NAMALWA (cell line): ENCODE data around the gene SLC66A3.

Source experiments
- DNase-seq: peaks from one replicate; pipeline ENCODE4 v3.0.0-alpha.2; 2015; ENCODE audit warnings: low spot score

The SLC66A3 gene

GRCh38 chr2:11155381-11156035 lies at the start of gene SLC66A3:
Gene SLC66A3 (plus strand): TSS chr2:11155467. CDS start chr2:11155547, 80 bp downstream.
- peak; percentile 87 for DNase-seq

GRCh38 chr2:11109002-11109401 lies 46.3 kb upstream of the SLC66A3 start:
- DNase-seq: no peak

- no peak for DNase-seq
Measured at GRCh38 chr2:11112870-11113428, 42.3 kb upstream of the SLC66A3 start.

- DNase-seq: no peak
Measured at GRCh38 chr2:11117776-11118175, 37.5 kb upstream of the SLC66A3 start.

DNA sequence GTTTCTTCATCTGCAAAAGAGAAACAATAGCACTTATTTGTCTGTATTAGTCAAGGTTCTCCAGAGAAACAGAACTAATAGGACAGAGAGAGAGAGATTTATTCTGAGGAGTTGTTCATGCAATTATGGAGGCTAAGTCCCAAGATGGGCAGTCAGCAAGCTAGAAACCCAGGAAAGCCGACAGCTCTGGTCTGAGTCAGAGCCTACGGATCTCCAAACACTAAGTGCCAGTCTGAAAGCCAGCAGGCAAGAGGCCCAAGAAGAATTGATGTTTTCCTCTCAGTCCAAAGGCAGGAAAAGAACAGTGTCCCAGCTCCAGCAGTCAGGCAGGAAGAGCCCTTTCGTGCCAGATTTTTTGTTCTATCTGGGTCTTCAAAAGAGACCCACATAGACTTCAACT lies 36.5 kb upstream of the SLC66A3 start:
- no peak for DNase-seq

DNA sequence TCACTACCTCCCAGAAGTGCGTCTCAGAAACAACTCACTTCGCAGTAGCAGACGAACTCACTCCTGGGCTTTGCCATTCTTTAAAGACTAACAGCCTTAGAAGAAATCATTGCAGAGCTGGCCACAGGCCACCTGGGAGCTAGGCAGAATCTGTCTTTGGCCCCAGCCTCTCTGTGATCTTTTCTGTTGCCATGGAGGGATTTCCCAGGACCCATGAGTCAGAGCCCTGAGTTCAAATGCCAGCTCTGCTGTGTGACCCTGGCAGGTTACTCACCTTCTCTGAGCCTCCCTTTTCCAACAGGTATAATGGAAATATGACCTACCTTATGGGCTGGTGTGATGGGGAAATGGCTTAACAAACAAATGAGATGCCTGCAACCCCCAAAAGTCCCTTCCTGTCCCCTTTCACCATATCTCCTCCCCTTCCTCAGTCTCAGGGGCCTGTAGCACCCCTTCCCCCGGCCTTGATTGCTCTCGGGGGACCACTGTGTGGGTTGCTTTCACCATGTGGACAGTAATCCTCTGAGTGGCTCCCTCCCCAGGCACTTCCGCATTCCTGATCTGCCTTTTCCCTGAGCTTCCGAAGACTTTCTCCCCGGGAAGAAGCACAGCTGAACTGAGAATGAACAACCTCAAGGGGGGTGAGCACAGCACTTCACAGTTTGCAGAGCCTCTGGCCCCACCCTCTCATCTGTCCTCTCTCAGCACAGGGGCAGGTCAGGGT lies 34.0 kb upstream of the SLC66A3 start:
- no peak for DNase-seq

GRCh38 chr2:11121823-11122155 lies 33.5 kb upstream of the SLC66A3 start:
- no peak for DNase-seq

- no peak for DNase-seq
Measured at GRCh38 chr2:11122380-11122779, 32.9 kb upstream of the SLC66A3 start.

DNA sequence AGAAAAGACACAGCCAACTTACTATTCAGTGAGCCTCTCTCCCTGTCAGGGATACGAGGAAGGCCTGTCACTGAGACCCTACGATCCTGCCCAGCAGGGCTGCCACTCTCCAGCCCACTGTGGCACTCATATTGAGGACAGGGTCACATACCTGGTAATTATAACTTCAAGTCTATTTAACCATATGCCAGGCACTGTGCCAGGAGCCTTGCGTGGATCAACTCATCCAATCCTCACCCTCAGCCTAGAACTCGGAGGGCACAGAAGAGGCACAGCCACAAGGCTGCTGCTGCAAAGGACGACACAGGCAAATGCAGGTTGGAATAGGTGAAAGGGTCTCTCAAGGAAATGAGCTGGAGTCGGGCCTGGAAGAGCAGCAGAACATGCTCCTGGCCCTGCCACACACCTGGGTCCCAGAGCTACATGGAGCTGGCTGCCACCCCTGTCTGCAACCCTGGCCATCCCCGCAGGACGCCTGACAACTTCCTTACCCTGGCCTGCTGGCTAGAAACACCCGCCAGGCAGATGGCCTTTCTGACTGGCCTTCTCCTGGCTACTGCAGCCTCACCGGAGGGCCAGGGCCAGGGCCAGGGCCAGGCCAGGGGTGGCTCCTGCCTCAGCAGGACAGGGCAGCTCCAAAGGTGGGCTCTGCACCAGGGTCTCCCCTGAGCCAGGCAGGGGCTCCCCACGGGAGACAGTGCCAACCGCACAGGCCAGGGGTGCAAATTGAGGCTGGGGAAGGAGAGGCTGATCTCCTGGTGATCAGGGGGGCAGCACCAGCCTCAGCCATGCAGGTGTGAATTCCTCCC lies 32.1 kb upstream of the SLC66A3 start:
- no peak for DNase-seq

DNA sequence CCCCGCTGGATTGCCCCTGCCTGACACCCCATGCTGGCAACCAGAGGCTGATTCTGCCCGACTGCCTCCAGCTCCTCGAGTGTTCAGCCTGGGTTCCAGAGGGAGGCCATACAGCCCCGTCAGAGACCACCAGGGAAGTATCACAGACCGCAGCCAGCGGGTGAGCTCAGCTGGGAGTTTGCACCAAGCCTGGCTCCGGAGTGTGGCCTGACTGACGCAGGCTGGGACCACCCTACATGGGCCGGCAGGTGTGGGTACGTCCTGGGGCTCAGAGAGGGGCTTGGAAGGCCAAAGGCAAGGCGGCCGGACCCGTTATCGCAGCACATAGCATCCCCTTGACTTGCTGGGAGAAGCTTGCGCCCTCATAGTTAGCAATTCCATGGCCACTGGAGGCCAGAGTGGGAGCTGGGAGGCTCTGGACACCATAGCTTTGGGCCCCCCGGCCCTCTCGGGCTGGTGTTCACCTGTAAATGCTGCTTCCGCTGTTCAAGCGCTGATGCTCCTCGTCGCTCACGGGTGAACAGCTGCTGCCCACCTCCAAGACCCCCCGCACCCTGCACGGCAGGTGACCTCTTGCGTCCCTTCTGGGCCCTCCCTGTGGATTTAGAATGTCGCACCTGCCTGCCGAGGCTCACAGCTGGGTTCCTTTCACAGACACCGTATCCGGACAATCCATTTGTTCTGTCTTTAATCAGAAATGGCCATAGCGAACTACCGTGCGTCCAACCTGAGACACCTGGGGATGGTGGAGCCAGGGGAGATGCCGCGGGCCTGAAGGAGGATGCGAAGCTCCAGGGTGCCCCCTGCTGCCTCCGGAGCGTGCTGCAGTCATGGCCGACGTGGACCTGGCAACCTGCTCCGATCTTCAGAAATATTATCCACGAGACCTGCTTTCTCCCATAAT lies 31.2 kb upstream of the SLC66A3 start:
- DNase-seq: peak; percentile 65

DNA sequence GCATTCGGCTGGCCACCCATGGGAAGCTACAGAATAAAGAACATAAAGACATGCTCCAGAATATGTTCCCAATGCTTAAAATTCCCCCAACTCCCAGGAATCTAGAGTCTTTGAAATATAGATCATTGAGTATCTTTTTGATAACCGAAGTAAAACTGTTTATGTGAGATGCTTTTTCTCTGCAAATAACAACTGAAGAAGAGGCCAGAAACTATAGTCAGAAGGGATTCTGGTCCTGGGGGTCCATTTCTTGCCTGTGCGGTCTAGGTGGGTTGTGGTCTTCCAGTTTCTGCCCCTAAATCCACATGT lies 30.6 kb upstream of the SLC66A3 start:
- DNase-seq: no peak

DNA sequence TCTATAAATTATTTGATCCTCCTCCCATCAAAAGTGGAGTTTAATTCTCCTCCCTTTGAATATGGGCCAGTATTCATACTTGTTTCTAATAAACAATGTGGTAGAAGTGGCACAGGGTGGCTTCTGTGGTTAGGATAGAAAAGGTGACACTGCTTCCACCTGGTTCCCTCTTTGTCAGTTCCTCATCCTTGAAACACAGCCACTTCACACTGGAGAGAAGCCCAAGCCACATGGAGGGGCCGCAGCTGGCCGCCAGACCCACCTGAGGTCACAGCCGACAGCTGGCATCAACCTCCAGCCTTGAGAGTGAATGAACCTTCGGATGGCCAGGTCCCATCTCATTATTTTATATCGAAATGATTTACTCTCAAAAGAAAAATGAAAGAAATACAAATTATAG lies 27.5 kb upstream of the SLC66A3 start:
- no peak for DNase-seq

DNA sequence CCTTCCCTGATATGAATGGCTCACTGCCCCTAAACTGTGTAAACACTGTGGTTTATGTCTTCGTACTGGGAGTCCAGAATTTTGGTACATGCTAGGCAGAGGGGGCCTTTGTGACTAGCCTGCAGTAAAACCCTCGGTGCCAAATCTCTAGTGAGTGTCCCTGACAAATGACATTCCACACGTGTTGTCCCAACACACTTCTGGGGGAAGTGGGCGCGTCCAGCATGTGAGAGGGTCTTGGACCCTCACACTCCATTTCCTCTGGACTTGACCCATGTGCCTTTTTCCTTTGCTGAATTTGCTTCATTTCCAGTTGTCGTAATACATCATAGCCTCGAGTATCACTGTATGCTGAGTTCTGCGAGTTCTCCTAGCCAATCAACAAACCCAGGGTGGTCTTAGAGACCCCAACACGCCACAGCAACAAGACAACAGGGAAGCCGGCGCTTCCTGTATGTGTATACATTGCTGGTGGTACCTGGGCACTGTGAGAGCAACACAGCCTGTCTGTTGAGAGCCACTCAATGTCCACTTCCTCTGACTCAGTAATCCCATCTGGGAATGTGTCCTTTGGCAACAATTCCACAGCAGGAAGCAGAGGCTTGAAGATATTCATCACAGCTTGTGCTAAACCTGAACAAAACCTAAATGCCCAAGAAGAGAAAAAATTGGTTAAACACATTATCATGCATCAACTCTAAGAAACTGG lies 26.9 kb upstream of the SLC66A3 start:
- no peak for DNase-seq

- DNase-seq: peak; percentile 79
Measured at GRCh38 chr2:11129598-11130449, 25.4 kb upstream of the SLC66A3 start.

GRCh38 chr2:11131166-11131920 lies 23.9 kb upstream of the SLC66A3 start:
- no peak for DNase-seq

DNA sequence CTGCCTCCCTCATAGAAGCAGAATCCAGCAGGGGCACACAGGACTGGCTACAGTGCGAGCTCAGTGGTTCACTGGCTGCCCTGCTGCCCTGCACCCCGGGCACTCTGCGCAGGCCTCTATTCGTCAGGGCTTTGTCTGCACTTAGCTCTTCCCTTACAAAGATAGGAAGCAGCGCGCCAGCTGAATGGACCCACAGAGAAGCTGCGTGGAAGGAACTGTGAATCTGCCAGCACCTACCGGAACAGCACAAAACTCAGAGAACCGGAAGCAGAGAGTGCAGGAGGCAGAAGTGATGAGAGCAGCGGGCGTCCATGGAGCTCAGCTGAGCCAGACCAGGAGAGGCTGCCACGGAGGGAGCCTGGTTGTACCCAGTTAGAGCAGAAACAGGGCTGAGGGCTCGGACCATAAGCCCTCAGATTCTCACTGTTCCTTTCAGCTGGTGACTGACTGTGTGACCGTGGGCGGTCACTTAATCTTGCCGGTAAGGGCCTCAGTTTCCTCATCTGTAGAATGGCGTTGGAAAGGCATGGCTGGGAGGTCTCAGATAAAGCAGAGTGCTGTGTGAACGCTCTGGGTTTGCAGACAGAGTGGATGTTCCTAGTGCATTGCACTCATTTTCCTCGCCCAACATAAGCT lies 23.1 kb upstream of the SLC66A3 start:
- no peak for DNase-seq

- DNase-seq: no peak
Measured at GRCh38 chr2:11133238-11133935, 21.9 kb upstream of the SLC66A3 start.

DNA sequence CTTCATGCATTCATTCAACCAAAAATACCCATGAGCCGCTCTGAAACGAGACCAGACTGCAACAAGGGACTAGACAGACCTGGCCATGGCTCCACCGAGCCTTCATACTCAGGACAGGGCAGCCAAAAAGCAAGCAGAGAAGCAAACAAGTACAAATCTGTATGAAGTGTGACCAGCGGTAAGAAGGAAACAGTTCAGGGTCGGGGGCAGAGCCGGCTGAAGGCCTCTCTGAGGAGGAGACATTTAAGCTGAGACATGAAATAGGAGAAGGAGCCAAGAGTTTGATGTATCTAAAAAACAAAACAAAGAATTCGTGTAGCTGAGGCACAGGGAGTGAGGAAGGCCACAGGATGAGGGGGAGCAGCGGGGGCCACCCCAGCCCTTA lies 21.3 kb upstream of the SLC66A3 start:
- no peak for DNase-seq
